OCI-LY1 (cell line): Measurements from ENCODE around the gene CELF4.

ENCODE experiments used
- H2AFZ ChIP-seq: fragments of 200-600 bp; sonication (generic), shearing (Covaris generic); 2 replicates; pipeline ENCODE4 v1.6.0; 2014; ENCODE audit warnings: antibody characterized with exemption, mild to moderate bottlenecking, low read length
- H3F3A ChIP-seq: fragments of 200-600 bp; sonication (generic), shearing (Covaris generic); 2 replicates; pipeline ENCODE4 v1.6.0; 2014; ENCODE audit warnings: mild to moderate bottlenecking, antibody characterized with exemption, low read length, moderate library complexity; ENCODE audit not compliant: insufficient read depth
- H3K27ac ChIP-seq: fragments of 200-600 bp; sonication (generic); 2 replicates; pipeline ENCODE4 v1.5.1; 2014; ENCODE audit warnings: low read length, mixed run types, mild to moderate bottlenecking, low read depth; ENCODE audit not compliant: poor library complexity, severe bottlenecking
- H3K27me3 ChIP-seq: fragments of 200-600 bp; sonication (generic); 2 replicates; pipeline ENCODE4 v1.6.0; 2014; ENCODE audit warnings: antibody characterized with exemption, mild to moderate bottlenecking, low read length, moderate library complexity; ENCODE audit not compliant: insufficient read depth
- H3K36me3 ChIP-seq: fragments of 200-600 bp; sonication (generic); 2 replicates; pipeline ENCODE4 v1.6.1; 2014; ENCODE audit warnings: mild to moderate bottlenecking, antibody characterized with exemption, low read length, moderate library complexity, mixed read lengths; ENCODE audit not compliant: insufficient read depth
- H3K4me1 ChIP-seq: fragments of 200-600 bp; sonication (generic); 2 replicates; pipeline ENCODE4 v1.5.1; 2014; ENCODE audit warnings: mild to moderate bottlenecking, low read length, moderate library complexity; ENCODE audit not compliant: insufficient read depth, severe bottlenecking
- H3K4me2 ChIP-seq: fragments of 200-600 bp; sonication (generic), shearing (Covaris generic); 2 replicates; pipeline ENCODE4 v1.6.1; 2014; ENCODE audit warnings: low read length
- H3K4me3 ChIP-seq: fragments of 200-600 bp; sonication (generic); 2 replicates; pipeline ENCODE4 v1.5.1; 2014; ENCODE audit warnings: low read length, low read depth, mild to moderate bottlenecking, mixed read lengths; ENCODE audit not compliant: poor library complexity, severe bottlenecking
- H3K79me2 ChIP-seq: fragments of 200-600 bp; shearing (Covaris generic); 2 replicates; pipeline ENCODE4 v1.6.1; 2016; ENCODE audit warnings: mixed run types, low read length, mixed read lengths; ENCODE audit not compliant: insufficient read depth
- H3K9ac ChIP-seq: fragments of 200-600 bp; sonication (generic), shearing (Covaris generic); 2 replicates; pipeline ENCODE4 v1.6.1; 2014; ENCODE audit warnings: mild to moderate bottlenecking, low read length, mixed read lengths
- H3K9me2 ChIP-seq: fragments of 200-600 bp; sonication (generic), shearing (Covaris generic); 2 replicates; pipeline ENCODE4 v1.6.1; 2014; ENCODE audit warnings: low read depth, mild to moderate bottlenecking, low read length, mixed read lengths
- H3K9me3 ChIP-seq: fragments of 200-600 bp; shearing (Covaris generic); 2 replicates; pipeline ENCODE4 v1.6.1; 2014; ENCODE audit warnings: low read length, mixed read lengths
- H4K20me1 ChIP-seq: fragments of 200-600 bp; sonication (generic), shearing (Covaris generic); 2 replicates; pipeline ENCODE4 v1.6.0; 2016; ENCODE audit warnings: mild to moderate bottlenecking, low read length; ENCODE audit not compliant: insufficient read depth
- EZH2 ChIP-seq: fragments of 200-600 bp; sonication (generic), shearing (Covaris generic); IDR thresholded peaks from 2 replicates; pipeline ENCODE4 v1.8.0; 2017; ENCODE audit warnings: borderline replicate concordance, mixed run types, mild to moderate bottlenecking, antibody characterized with exemption, low read length, moderate library complexity, mixed read lengths
- TF ChIP-seq, protein P1 (sequence below): fragments of 200-600 bp; sonication (generic), shearing (Covaris generic); IDR thresholded peaks from 2 replicates; pipeline ENCODE4 v1.5.1; 2017; ENCODE audit warnings: mild to moderate bottlenecking, antibody characterized with exemption, low read length, moderate library complexity, mixed read lengths

Gene CELF4

DNA sequence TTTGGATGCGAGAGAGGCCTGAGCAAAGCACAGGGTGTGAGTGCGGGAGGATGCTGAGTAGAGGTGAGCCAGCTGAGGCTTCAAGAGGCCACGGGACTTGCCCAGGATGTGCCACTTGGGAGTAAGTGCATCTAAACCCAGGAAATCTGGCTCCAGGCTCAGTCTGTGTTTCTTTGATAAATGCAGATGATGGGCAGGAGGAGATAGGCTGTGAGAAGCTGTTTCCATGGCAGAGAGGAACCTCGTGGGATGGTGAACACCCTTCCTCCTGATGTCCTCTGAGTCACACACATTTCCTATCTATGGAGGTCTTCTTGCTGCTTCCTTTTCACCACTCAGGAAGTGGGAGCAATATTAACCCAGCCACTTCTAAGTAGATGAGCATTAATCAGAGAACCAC lies 38.4 kb upstream of the CELF4 start:
- H3K4me3 ChIP-seq, result no peak overlapping the region
- no peak overlapping the region for H3K27ac ChIP-seq
- no peak for TF ChIP-seq EZH2
- TF ChIP-seq, protein P1, sequence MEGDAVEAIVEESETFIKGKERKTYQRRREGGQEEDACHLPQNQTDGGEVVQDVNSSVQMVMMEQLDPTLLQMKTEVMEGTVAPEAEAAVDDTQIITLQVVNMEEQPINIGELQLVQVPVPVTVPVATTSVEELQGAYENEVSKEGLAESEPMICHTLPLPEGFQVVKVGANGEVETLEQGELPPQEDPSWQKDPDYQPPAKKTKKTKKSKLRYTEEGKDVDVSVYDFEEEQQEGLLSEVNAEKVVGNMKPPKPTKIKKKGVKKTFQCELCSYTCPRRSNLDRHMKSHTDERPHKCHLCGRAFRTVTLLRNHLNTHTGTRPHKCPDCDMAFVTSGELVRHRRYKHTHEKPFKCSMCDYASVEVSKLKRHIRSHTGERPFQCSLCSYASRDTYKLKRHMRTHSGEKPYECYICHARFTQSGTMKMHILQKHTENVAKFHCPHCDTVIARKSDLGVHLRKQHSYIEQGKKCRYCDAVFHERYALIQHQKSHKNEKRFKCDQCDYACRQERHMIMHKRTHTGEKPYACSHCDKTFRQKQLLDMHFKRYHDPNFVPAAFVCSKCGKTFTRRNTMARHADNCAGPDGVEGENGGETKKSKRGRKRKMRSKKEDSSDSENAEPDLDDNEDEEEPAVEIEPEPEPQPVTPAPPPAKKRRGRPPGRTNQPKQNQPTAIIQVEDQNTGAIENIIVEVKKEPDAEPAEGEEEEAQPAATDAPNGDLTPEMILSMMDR, result no peak
- no peaks in the 10 kb centered on the region for H3K4me1 ChIP-seq
- no peak overlapping the region for H2AFZ ChIP-seq
- no peaks in the 10 kb centered on the region for H3K36me3 ChIP-seq
- no peaks in the 10 kb centered on the region for H3F3A ChIP-seq
- H3K27me3 ChIP-seq, result no peaks in the 10 kb centered on the region
- H3K9me3 ChIP-seq, result no peaks in the 10 kb centered on the region
- H3K79me2 ChIP-seq, result no peaks in the 10 kb centered on the region
- H3K9ac ChIP-seq, result no peak overlapping the region
- no peak overlapping the region for H3K4me2 ChIP-seq
- H4K20me1 ChIP-seq, result no peaks in the 10 kb centered on the region
- H3K9me2 ChIP-seq, result no peaks in the 10 kb centered on the region

DNA sequence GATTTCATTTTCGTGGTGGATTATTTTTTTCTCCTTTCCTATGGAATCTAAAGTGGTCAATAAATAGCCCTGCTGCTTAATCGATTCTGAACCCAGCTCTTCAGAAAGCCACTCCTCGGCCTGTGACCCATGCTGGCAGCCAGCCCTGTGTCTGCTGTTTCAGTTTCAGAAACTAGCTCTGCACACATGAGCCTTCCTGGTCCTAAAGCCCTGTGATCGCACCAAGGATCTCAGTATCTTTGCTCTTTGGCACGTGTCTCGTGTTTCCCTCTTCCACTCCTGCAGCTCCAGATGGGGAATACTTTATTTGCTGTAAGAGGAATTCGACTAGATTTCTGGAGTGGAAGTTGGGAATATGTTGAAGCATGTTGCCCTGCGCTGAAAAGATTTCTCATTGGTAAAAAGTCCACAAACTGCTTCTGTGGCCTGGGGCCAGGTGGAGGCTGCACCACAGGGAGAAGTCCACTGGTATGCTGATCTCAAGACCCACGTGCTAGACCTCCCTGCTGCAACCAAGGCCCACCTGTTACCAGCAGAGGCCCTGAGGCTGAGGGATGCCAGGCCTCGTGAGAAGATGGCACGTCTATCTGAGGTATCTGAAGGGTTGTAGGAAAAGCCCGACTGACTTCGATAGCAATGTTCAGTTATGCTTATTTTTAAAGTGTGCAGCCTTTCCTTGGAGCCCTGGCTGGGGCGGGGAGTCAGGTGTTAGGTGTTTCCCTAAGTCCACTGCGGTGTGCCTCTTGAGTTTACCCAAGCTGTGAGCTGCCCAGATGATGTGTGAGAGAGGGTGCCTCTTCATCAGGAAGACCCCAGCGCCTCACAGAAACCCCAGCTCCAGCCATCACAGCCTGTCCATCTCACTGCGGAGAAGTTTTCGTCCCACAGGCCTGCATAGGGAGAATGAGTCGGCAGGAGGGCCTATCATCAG lies 33.6 kb upstream of the CELF4 start:
- no peak for TF ChIP-seq EZH2
- TF ChIP-seq, protein P1, result no peak
- Histone ChIP-seq H3K9me2 (no peaks in the 10 kb centered on the region), H3K9me3 (no peaks in the 10 kb centered on the region), H3K4me3 (no peak overlapping the region), H4K20me1 (no peaks in the 10 kb centered on the region), H3F3A (no peaks in the 10 kb centered on the region), H3K4me1 (no peaks in the 10 kb centered on the region), H3K27me3 (no peaks in the 10 kb centered on the region), H3K36me3 (no peaks in the 10 kb centered on the region), H3K9ac (no peak overlapping the region), H3K27ac (no peak overlapping the region), H3K4me2 (no peak overlapping the region), H2AFZ (no peak overlapping the region), H3K79me2 (no peaks in the 10 kb centered on the region)

DNA sequence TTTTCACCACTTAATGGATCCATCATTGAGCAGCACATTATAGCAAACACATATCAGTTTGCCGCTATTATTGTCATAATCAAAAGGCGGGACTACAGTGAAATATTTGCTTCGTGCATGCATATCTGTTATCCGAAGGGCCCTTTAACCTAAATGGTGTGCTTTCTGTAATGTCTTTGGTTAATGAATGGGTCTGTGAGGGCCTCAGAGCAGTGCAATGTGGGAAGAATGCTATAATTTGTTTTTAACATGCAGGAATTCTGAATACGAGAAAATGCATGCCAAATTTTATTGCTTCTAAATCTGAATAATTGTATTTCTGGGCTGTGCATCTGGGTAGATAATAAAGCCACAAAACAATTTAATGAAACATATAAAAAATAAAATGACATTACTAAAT lies 32.8 kb upstream of the CELF4 start:
- Histone ChIP-seq H3K9ac (no peak overlapping the region), H3K27ac (no peak overlapping the region), H3K9me2 (no peaks in the 10 kb centered on the region), H3K9me3 (no peaks in the 10 kb centered on the region), H3K79me2 (no peaks in the 10 kb centered on the region), H2AFZ (no peak overlapping the region), H3K4me3 (no peak overlapping the region), H3K27me3 (no peaks in the 10 kb centered on the region), H3K4me1 (no peaks in the 10 kb centered on the region), H4K20me1 (no peaks in the 10 kb centered on the region), H3K4me2 (no peak overlapping the region), H3F3A (no peaks in the 10 kb centered on the region), H3K36me3 (no peaks in the 10 kb centered on the region)
- TF ChIP-seq EZH2, result no peak
- TF ChIP-seq, protein P1, result no peak
